Fibroblast of mammary gland (primary cell): ENCODE results near the gene VDAC1.
A peak's percentile ranks its signal among the peaks of the same experiment; 100 is the strongest.

ENCODE experiments used
- DNase-seq: peaks from one replicate; pipeline ENCODE4 v3.0.0-alpha.2; 2010; ENCODE audit warnings: low read depth
- H3K4me3 ChIP-seq: 2 replicates; pipeline ENCODE4 v1.5.1; 2011; ENCODE audit warnings: low read depth, mild to moderate bottlenecking, low read length, moderate library complexity; ENCODE audit not compliant: control insufficient read depth
- CTCF ChIP-seq: conservative IDR thresholded peaks from 2 replicates; pipeline ENCODE4 v1.5.1; 2011; ENCODE audit warnings: low read depth, low read length, inconsistent platforms; ENCODE audit not compliant: control insufficient read depth, insufficient read depth

Gene VDAC1

GRCh38 chr5:133991171-133991910 is 13.4 kb downstream of the VDAC1 start:
- TF ChIP-seq CTCF: no peak
- DNase-seq: no peak

GRCh38 chr5:133990396-133990795 is 14.4 kb downstream of the VDAC1 start:
- no peak for TF ChIP-seq CTCF
- no peak for DNase-seq
- no peak overlapping the region for H3K4me3 ChIP-seq

More at GRCh38 chr5:133991171-133991910, 13.4 kb downstream of the VDAC1 start:
- H3K4me3 ChIP-seq: no peak overlapping the region

- H3K4me3 ChIP-seq: no peak overlapping the region
- no peak for TF ChIP-seq CTCF
- no peak for DNase-seq
Observed at GRCh38 chr5:133985540-133986180, 19.1 kb downstream of the VDAC1 start.

- no peak overlapping the region for H3K4me3 ChIP-seq
- DNase-seq: peak; percentile 44
- TF ChIP-seq CTCF: no peak
Observed at GRCh38 chr5:133983674-133984073, 21.1 kb downstream of the VDAC1 start.

- H3K4me3 ChIP-seq: no peak overlapping the region
- no peak for TF ChIP-seq CTCF
- DNase-seq: no peak
Observed at GRCh38 chr5:133981714-133982113, 23.1 kb downstream of the VDAC1 start.

- TF ChIP-seq CTCF: no peak
Observed at GRCh38 chr5:133980652-133981051, 24.1 kb downstream of the VDAC1 start.

More at GRCh38 chr5:133980652-133981051, 24.1 kb downstream of the VDAC1 start:
- no peak overlapping the region for H3K4me3 ChIP-seq
- DNase-seq: no peak
